IgD-negative memory B cell (primary cell): ENCODE data around the gene SEC63. TPM values are rescaled to one million over a fixed set of nuclear protein-coding genes. Genes with fewer than 3 reads are reported as not detected.
"Not testable (repeated sequence)": the region's sequence is repeated elsewhere in the genome, so short reads cannot be mapped to it uniquely, and the experiment has no call there.

Source experiments
- H3K27ac Mint-ChIP-seq, 3 donors: one replicate each; pipeline ENCODE4 v1.8.0; 2020 to 2022; ENCODE audit warnings: mild to moderate bottlenecking in 3 of 3, mixed read lengths in 3 of 3, moderate library complexity in 1 of 3
- H3K27me3 Mint-ChIP-seq: one replicate; pipeline ENCODE4 v1.8.0; 2021; ENCODE audit warnings: mixed read lengths
- H3K36me3 Mint-ChIP-seq: one replicate; pipeline ENCODE4 v1.8.0; 2020; ENCODE audit warnings: mild to moderate bottlenecking, mixed read lengths
- H3K4me1 Mint-ChIP-seq, 3 donors: one replicate each; pipeline ENCODE4 v1.8.0; 2020 to 2022; ENCODE audit warnings: mixed read lengths in 3 of 3, mild to moderate bottlenecking in 1 of 3
- H3K4me3 Mint-ChIP-seq, 4 donors: one replicate each; pipeline ENCODE4 v1.8.0; 2020 to 2022; ENCODE audit warnings: mild to moderate bottlenecking in 4 of 4, mixed read lengths in 4 of 4, moderate library complexity in 3 of 4
- H3K9me3 Mint-ChIP-seq, 3 donors: one replicate each; pipeline ENCODE4 v1.8.0; 2020 to 2021; ENCODE audit warnings: mixed read lengths in 3 of 3, mild to moderate bottlenecking in 1 of 3
- polyA plus RNA-seq: library from polyadenylated mRNA; unstranded; fragments of 300-500 nt; fragmentation: Illumina TruSeq; gene quantifications from one replicate; pipeline ENCODE4 v1.2.3, GENCODE V29; 2021

SEC63 gene
- polyA plus RNA-seq, 1 donor from 2014 or later: 41.3 TPM

DNA sequence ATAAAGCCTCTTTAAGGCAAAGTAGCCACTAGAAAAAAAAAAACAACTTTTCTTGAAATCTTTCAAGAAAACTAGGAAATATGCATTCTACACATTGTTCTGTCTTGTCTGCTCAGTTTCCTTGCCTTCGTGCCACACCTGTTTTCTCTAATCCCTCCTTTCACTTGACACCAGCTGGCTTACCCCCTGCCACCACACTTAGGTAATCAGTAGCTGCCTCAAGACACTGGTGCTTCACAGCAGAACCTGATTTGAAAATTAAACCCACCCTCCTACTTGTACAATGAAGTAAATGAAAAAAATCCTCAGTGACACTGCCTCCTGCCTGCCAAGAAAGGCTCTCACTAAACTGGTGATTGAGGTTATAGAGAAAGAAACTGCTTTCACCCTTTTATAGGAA lies 88.1 kb downstream of the SEC63 start:
- peaks cover 8% of the 10 kb centered on the region for H3K36me3 Mint-ChIP-seq

DNA sequence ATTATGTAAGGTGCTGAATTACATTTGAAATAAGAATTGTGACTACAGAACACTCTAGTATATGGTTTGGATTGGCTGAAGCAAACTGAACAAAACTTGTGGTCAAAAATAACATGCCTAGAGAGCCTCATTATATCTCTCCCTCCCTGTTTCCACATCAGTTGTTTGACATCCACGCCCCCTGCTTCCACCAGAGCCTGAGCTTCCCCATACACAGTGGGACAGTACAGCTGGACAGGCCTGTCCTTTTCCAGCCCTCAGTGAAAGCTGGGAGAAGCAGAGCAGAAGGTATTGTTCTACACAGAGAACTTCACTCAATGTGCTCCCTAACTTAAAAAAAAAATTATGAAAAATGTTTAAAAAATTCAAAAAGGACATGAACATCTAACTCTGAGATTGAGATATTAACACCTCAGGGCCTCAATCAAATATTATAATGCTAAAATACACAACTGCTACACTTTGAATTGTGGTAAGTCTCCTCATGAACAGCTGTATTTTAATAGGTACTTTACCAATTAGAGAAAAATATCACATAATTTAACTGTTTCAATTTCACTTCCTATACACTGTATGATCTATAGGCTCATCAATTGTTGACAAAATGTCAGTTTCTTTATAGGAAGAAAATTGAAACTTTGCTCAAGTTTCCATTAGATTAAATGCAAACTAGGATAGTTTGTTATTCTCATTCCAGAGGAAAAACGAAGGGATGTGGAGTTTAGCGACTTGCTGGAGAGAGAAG lies 89.0 kb downstream of the SEC63 start:
- no peak overlapping the region for H3K4me3 Mint-ChIP-seq
- peaks cover 0 to 2% (median 0%) of the 10 kb centered on the region in 3 donors for H3K9me3 Mint-ChIP-seq
- H3K27ac Mint-ChIP-seq: peak overlapping the region in 2 of 3 donors; percentile 15 to 92
- H3K27me3 Mint-ChIP-seq: no peaks in the 10 kb centered on the region
- peaks cover 6% of the 10 kb centered on the region for H3K36me3 Mint-ChIP-seq
- H3K4me1 Mint-ChIP-seq: peaks cover 12 to 19% (median 14%) of the 10 kb centered on the region in 3 donors

More for the DNA sequence above, 88.1 kb downstream of the SEC63 start:
- Mint-ChIP-seq H3K9me3 (peaks cover 0 to 2% (median 0%) of the 10 kb centered on the region in 3 donors), H3K27ac (peak overlapping the region; percentile 18 to 92 (median 45)), H3K27me3 (no peaks in the 10 kb centered on the region), H3K4me3 (peak overlapping the region in 1 of 4 donors; percentile 69), H3K4me1 (peaks cover 12 to 19% (median 14%) of the 10 kb centered on the region in 3 donors)

- Mint-ChIP-seq H3K4me1 (peaks cover 12 to 19% (median 14%) of the 10 kb centered on the region in 3 donors), H3K4me3 (no peak overlapping the region), H3K9me3 (peaks cover 0 to 2% (median 0%) of the 10 kb centered on the region in 3 donors), H3K36me3 (peaks cover 5% of the 10 kb centered on the region), H3K27me3 (no peaks in the 10 kb centered on the region), H3K27ac (no peak overlapping the region)
These were observed 90.7 kb downstream of the SEC63 start for GRCh38 chr6:107867302-107867615.

DNA sequence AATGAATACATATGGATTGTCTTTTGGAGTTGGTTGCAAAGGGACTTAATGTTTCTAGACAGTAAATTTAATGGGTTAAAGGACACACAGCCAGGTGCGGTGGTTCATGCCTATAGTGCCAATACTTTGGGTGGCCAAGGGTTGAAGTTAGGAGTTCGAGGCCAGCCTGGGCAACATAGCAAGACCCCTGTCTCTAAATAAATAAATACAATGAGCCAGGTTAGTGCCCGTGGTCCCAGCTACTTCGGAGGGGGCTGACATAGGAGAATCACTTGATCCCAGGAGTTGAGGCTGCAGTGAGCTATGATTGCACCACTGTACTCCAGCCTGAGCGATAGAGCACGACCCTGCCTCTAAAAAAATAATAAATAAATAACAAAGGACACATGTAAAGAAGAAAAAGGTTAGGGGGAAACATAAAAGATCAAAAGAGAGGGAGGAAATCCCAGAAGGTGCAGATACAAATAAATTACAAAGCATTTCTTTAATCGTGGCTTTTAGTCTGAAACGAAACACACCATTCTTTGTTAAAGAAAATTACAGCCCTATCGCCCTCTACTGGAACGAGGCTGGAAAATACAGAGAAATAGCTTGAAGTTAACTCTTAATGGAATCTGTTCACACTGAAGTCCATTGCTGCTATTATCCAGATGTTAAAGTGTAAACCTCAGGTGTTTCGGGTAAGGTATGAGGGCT lies 91.3 kb downstream of the SEC63 start:
- H3K4me3 Mint-ChIP-seq: peak overlapping the region in 2 of 4 donors; percentile 71 to 90
- H3K9me3 Mint-ChIP-seq: peaks cover 0 to 2% (median 0%) of the 10 kb centered on the region in 3 donors
- no peaks in the 10 kb centered on the region for H3K27me3 Mint-ChIP-seq
- peaks cover 12 to 19% (median 14%) of the 10 kb centered on the region in 3 donors for H3K4me1 Mint-ChIP-seq
- H3K27ac Mint-ChIP-seq: no peak overlapping the region
- peaks cover 3% of the 10 kb centered on the region for H3K36me3 Mint-ChIP-seq

GRCh38 chr6:107864226-107865127 lies 93.5 kb downstream of the SEC63 start:
- Mint-ChIP-seq H3K4me1 (peaks cover 6 to 10% (median 7%) of the 10 kb centered on the region in 3 donors), H3K27ac (no peak overlapping the region), H3K27me3 (no peaks in the 10 kb centered on the region), H3K4me3 (no peak overlapping the region), H3K9me3 (peaks cover 0 to 2% (median 0%) of the 10 kb centered on the region in 3 donors), H3K36me3 (no peaks in the 10 kb centered on the region)

DNA sequence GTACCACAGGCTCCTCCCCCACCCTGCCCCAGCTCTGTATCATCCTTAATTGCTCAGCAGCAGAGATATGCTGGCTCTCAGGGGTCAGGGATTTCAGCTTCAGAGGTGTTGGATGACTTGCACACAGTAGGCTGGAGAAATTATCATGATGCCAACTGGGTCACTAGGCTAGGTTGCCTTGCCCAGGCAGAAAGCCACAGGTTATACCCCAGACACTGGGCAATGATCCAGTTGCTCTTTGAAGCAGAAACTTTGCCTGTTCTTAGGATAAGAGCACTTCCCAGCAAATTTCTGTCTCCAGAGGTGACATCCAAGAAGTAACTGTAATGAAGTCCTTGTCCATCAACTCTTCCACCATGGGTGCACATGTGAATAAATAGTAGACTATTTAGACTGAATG lies 95.6 kb downstream of the SEC63 start:
- Mint-ChIP-seq H3K27me3 (no peaks in the 10 kb centered on the region), H3K27ac (no peak overlapping the region), H3K9me3 (peaks cover 0 to 2% (median 2%) of the 10 kb centered on the region in 3 donors), H3K4me1 (peaks cover 3 to 6% (median 4%) of the 10 kb centered on the region in 3 donors), H3K36me3 (no peaks in the 10 kb centered on the region), H3K4me3 (no peak overlapping the region)

DNA sequence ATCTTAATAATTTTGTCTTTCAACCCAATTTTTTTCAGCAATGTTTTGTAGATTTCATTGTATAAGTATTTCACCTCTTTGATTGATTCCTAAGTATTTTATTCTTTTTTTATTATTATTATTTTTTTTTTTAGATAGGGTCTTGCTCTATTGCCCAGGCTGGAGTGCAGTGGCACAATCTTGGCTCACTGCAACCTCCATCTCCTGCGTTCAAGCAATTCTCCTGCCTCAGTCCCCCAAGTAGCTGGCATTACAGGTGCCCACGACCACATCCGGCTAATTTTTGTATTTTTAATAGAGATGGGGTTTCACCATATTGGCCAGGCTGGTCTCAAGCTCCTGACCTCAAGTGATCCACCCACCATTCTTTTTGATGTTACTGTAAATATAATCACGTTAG lies 97.0 kb downstream of the SEC63 start:
- H3K27me3 Mint-ChIP-seq, H3K27ac Mint-ChIP-seq, H3K36me3 Mint-ChIP-seq, H3K4me1 Mint-ChIP-seq, H3K9me3 Mint-ChIP-seq, H3K4me3 Mint-ChIP-seq: not testable (repeated sequence)

DNA sequence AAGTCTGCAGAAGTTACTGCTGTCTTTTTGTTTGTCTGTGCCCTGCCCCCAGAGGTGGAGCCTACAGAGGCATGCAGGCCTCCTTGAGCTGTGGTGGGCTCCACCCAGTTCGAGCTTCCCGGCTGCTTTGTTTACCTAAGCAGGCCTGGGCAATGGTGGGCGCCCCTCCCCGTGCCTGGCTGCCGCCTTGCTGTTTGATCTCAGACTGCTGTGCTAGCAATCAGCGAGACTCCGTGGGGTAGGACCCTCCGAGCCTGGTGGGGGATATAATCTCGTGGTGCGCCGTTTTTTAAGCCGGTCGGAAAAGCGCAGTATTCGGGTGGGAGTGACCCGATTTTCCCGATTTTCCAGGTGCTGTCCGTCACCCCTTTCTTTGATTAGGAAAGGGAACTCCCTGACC lies 97.9 kb downstream of the SEC63 start:
- H3K27ac Mint-ChIP-seq, H3K9me3 Mint-ChIP-seq, H3K4me1 Mint-ChIP-seq, H3K36me3 Mint-ChIP-seq, H3K27me3 Mint-ChIP-seq, H3K4me3 Mint-ChIP-seq: not testable (repeated sequence)

DNA sequence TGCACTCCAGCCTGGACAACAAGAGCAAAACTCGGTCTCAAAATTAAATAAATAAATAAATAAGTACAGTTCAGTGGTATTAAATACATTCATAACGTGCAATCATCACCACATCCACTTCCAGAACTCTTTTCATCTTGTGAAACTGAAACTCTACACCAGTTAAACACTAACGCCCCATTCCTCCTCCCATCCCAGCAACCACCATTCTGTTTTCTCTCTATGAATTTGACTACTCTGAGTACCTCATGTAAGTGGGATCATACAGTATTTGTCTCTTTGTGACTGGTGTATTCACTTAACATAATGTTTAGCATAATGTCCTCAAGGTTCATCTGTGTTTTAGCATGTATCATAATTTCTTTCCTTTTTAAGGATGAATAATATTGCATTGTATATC lies 104.8 kb downstream of the SEC63 start:
- H3K9me3 Mint-ChIP-seq: peaks cover 0 to 3% (median 0%) of the 10 kb centered on the region in 3 donors
- no peak overlapping the region for H3K4me3 Mint-ChIP-seq
- H3K27ac Mint-ChIP-seq: peak overlapping the region in 1 of 3 donors; percentile 11
- H3K4me1 Mint-ChIP-seq: peaks cover 8 to 14% (median 9%) of the 10 kb centered on the region in 3 donors
- no peaks in the 10 kb centered on the region for H3K27me3 Mint-ChIP-seq
- H3K36me3 Mint-ChIP-seq: peaks cover 1% of the 10 kb centered on the region

- H3K27me3 Mint-ChIP-seq: peaks cover 4% of the 10 kb centered on the region
- peak overlapping the region in 1 of 4 donors; percentile 18 for H3K4me3 Mint-ChIP-seq
- H3K27ac Mint-ChIP-seq: no peak overlapping the region
- peaks cover 9 to 13% (median 13%) of the 10 kb centered on the region in 3 donors for H3K4me1 Mint-ChIP-seq
- H3K9me3 Mint-ChIP-seq: peaks cover 0 to 3% (median 0%) of the 10 kb centered on the region in 3 donors
- H3K36me3 Mint-ChIP-seq: peaks cover 1% of the 10 kb centered on the region
These were observed 108.7 kb downstream of the SEC63 start for GRCh38 chr6:107849325-107849724.

DNA sequence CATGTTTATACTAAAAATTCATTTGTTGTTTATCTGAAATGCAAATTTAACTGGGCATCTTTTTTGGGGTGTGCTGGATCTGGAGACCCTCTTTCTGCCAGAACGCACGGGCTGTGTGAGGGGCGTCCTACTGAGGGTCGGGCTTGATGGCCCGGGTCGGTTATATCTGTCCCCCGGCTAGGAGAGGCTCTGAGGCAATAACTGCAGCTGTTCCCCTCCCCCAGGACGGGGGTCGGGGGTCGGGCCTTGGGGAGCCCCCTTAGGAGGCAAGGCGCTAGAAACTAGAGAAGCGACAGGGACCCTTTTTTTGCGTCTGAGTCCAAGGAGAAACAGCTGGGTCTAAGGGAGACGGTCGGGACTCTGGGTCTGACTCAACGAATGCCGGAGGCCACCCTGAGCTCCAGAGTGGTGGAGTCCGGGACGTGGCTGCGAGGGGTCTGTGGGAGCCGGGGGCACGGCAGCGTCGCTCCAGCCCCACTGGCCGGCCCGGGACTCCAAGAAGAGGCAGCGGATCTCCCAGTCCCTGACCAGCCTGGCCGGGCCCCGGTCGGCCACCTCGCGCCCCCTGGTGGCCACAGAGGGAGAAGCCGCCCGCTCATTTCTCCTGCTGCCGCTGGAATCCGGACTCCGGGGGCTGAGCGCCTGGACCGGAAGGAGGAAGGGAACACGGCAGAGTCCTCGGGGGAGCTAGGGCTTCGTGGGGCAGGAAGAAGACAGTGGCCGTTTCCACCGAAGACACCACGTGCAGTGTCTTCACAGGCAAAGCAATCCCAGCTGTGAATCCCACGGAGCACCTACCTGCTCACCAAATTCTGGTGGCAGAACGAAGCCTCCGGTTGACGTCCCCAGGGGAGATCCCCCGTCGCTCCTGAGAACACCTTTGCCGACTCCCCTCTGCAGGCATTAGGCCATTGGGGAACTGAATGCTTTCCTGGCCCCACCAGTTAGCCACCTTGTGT lies 109.9 kb downstream of the SEC63 start:
- H3K27ac Mint-ChIP-seq: peak overlapping the region in 2 of 3 donors; percentile 27 to 84
- peaks cover 1% of the 10 kb centered on the region for H3K36me3 Mint-ChIP-seq
- peak overlapping the region; percentile 15 to 90 (median 83) for H3K4me3 Mint-ChIP-seq
- no peaks in the 10 kb centered on the region for H3K9me3 Mint-ChIP-seq
- H3K4me1 Mint-ChIP-seq: peaks cover 5 to 11% (median 10%) of the 10 kb centered on the region in 3 donors
- H3K27me3 Mint-ChIP-seq: peaks cover 4% of the 10 kb centered on the region

- Mint-ChIP-seq H3K4me1 (peaks cover 5 to 11% (median 10%) of the 10 kb centered on the region in 3 donors), H3K9me3 (no peaks in the 10 kb centered on the region), H3K36me3 (peaks cover 1% of the 10 kb centered on the region), H3K4me3 (peak overlapping the region in 1 of 4 donors; percentile 14), H3K27me3 (peaks cover 4% of the 10 kb centered on the region), H3K27ac (no peak overlapping the region)
These were observed 111.7 kb downstream of the SEC63 start for GRCh38 chr6:107846262-107846795.

- peaks cover 1% of the 10 kb centered on the region for H3K36me3 Mint-ChIP-seq
- H3K9me3 Mint-ChIP-seq: no peaks in the 10 kb centered on the region
- H3K4me1 Mint-ChIP-seq: peaks cover 5 to 11% (median 10%) of the 10 kb centered on the region in 3 donors
- H3K27me3 Mint-ChIP-seq: peaks cover 4% of the 10 kb centered on the region
- H3K4me3 Mint-ChIP-seq: no peak overlapping the region
- H3K27ac Mint-ChIP-seq: no peak overlapping the region
These were observed 112.2 kb downstream of the SEC63 start for GRCh38 chr6:107845777-107846176.
